Right renal cortex interstitium (tissue), 3 donors: ENCODE data around the gene CYB5B. TPM values are rescaled to one million over a fixed set of nuclear protein-coding genes. Genes with fewer than 3 reads are reported as not detected.

Experiments used
- DNase-seq, 3 donors: peaks; one replicate each; pipeline ENCODE4 v3.0.0-alpha.2; 2013; ENCODE audit warnings: low read depth in 3 of 3, low spot score in 2 of 3
- polyA plus RNA-seq, 3 donors: library from polyadenylated mRNA; unstranded; fragments of 120-200 nt; gene quantifications; one replicate each; pipeline ENCODE4 v1.2.1, GENCODE V29; 2013; ENCODE audit not compliant: insufficient read length in 3 of 3

Gene CYB5B
- polyA plus RNA-seq, 3 donors = 143 to 162 (median 153) TPM

GRCh38 chr16:69482410-69482991 lies 58.1 kb downstream of the CYB5B start:
- DNase-seq = peak; percentile 33 to 49 (median 40)

GRCh38 chr16:69483611-69484010 lies 59.2 kb downstream of the CYB5B start:
- no peak for DNase-seq

- no peak for DNase-seq
Measured at GRCh38 chr16:69485361-69485760, 60.9 kb downstream of the CYB5B start.

GRCh38 chr16:69485816-69486215 lies 61.4 kb downstream of the CYB5B start:
- DNase-seq = no peak

GRCh38 chr16:69486272-69486671 lies 61.9 kb downstream of the CYB5B start:
- DNase-seq = no peak

GRCh38 chr16:69486724-69487123 lies 62.3 kb downstream of the CYB5B start:
- DNase-seq = no peak

- no peak for DNase-seq
Measured at GRCh38 chr16:69490707-69491324, 66.4 kb downstream of the CYB5B start.

GRCh38 chr16:69494991-69495392 lies 70.6 kb downstream of the CYB5B start:
- no peak for DNase-seq

- no peak for DNase-seq
Measured at GRCh38 chr16:69495821-69496220, 71.4 kb downstream of the CYB5B start.

- no peak for DNase-seq
Measured at GRCh38 chr16:69496376-69496775, 72.0 kb downstream of the CYB5B start.

GRCh38 chr16:69496896-69497295 lies 72.5 kb downstream of the CYB5B start:
- no peak for DNase-seq

GRCh38 chr16:69497876-69498596 lies 73.6 kb downstream of the CYB5B start:
- no peak for DNase-seq

- no peak for DNase-seq
Measured at GRCh38 chr16:69498926-69499325, 74.5 kb downstream of the CYB5B start.

- DNase-seq = no peak
Measured at GRCh38 chr16:69499541-69500230, 75.3 kb downstream of the CYB5B start.

GRCh38 chr16:69500496-69500895 lies 76.1 kb downstream of the CYB5B start:
- no peak for DNase-seq

GRCh38 chr16:69501956-69502745 lies 77.7 kb downstream of the CYB5B start:
- no peak for DNase-seq

- DNase-seq = no peak
Measured at GRCh38 chr16:69503244-69503643, 78.8 kb downstream of the CYB5B start.

- DNase-seq = no peak
Measured at GRCh38 chr16:69508033-69508755, 83.8 kb downstream of the CYB5B start.

GRCh38 chr16:69509125-69509524 lies 84.7 kb downstream of the CYB5B start:
- DNase-seq = no peak

- DNase-seq = no peak
Measured at GRCh38 chr16:69511651-69512050, 87.2 kb downstream of the CYB5B start.
